ENCODE results near the gene TRPM6.

Gene TRPM6

GRCh38 chr9:74772121-74772520 lies 115.6 kb downstream of the TRPM6 start:
- TF ChIP-seq, protein P1, sequence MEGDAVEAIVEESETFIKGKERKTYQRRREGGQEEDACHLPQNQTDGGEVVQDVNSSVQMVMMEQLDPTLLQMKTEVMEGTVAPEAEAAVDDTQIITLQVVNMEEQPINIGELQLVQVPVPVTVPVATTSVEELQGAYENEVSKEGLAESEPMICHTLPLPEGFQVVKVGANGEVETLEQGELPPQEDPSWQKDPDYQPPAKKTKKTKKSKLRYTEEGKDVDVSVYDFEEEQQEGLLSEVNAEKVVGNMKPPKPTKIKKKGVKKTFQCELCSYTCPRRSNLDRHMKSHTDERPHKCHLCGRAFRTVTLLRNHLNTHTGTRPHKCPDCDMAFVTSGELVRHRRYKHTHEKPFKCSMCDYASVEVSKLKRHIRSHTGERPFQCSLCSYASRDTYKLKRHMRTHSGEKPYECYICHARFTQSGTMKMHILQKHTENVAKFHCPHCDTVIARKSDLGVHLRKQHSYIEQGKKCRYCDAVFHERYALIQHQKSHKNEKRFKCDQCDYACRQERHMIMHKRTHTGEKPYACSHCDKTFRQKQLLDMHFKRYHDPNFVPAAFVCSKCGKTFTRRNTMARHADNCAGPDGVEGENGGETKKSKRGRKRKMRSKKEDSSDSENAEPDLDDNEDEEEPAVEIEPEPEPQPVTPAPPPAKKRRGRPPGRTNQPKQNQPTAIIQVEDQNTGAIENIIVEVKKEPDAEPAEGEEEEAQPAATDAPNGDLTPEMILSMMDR (IDR thresholded peaks at IDR 0.05; ENCODE audit: low read depth, low read length, poor library complexity, severe bottlenecking), result no peak
- no peak for TF ChIP-seq EZH2phosphoT487 (IDR thresholded peaks at IDR 0.05; ENCODE audit: borderline replicate concordance, low read length)
- no peaks in the 10 kb centered on the region for H3K4me1 ChIP-seq (ENCODE audit: control insufficient read depth, low read length)
- H3K9me2 ChIP-seq (replicated peaks; ENCODE audit: control insufficient read depth, low read length), result no peaks in the 10 kb centered on the region

DNA sequence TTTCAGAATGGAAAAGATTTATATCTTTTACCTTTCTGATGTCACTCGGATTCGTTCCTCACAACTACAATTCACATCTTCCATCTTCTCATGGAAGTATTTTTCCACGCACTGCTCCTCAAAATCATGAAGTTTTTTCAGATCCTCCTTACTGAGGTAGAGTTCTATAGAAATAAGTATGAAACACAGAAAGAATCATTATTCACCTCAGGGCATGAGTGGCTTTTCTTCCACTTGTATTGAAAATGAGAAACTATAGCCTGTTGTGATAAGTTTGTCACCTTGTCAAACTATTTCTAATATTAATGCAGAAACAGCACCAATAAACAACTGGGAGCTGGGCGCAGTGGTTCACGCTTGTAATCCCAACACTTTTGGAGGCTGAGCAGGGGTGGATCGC lies 116.0 kb downstream of the TRPM6 start:
- H3K9me3 ChIP-seq (ENCODE audit: control insufficient read depth, insufficient read depth, low read length), result no peaks in the 10 kb centered on the region
- no peak overlapping the region for H3K27ac ChIP-seq (ENCODE audit: low read depth, low read length)
- H3K4me1 ChIP-seq (ENCODE audit: control insufficient read depth, low read length), result no peaks in the 10 kb centered on the region
- H3K4me3 ChIP-seq (ENCODE audit: low read length), result no peak overlapping the region
- no peaks in the 10 kb centered on the region for H3K36me3 ChIP-seq (ENCODE audit: control insufficient read depth, low read length)
- no peaks in the 10 kb centered on the region for H3F3A ChIP-seq (ENCODE audit: control insufficient read depth, insufficient read depth)
- no peaks in the 10 kb centered on the region for H3K9me2 ChIP-seq (replicated peaks; ENCODE audit: control insufficient read depth, low read length)
- peaks cover 14% of the 10 kb centered on the region; the same call in 1 of the 2 replicates for H3K27me3 ChIP-seq (ENCODE audit: control insufficient read depth, low read length)
- no peaks in the 10 kb centered on the region for H4K20me1 ChIP-seq (ENCODE audit: control insufficient read depth, insufficient read depth, low read depth, low read length)
- TF ChIP-seq, protein P1 (IDR thresholded peaks at IDR 0.05; ENCODE audit: low read depth, low read length, poor library complexity, severe bottlenecking), result no peak
- no peak for TF ChIP-seq EZH2phosphoT487 (IDR thresholded peaks at IDR 0.05; ENCODE audit: borderline replicate concordance, low read length)
- no peak overlapping the region for H3K4me2 ChIP-seq (ENCODE audit: low read length)
- H3K79me2 ChIP-seq (ENCODE audit: control insufficient read depth, low read length), result no peaks in the 10 kb centered on the region

More at GRCh38 chr9:74772121-74772520, 115.6 kb downstream of the TRPM6 start:
- Histone ChIP-seq H3K27ac (ENCODE audit: low read depth, low read length) (no peak overlapping the region), H3K9me3 (ENCODE audit: control insufficient read depth, insufficient read depth, low read length) (no peaks in the 10 kb centered on the region), H3K79me2 (ENCODE audit: control insufficient read depth, low read length) (no peaks in the 10 kb centered on the region), H3K4me2 (ENCODE audit: low read length) (no peak overlapping the region), H3K27me3 (ENCODE audit: control insufficient read depth, low read length) (peaks cover 11% of the 10 kb centered on the region; the same call in 1 of the 2 replicates), H3F3A (ENCODE audit: control insufficient read depth, insufficient read depth) (no peaks in the 10 kb centered on the region), H4K20me1 (ENCODE audit: control insufficient read depth, insufficient read depth, low read depth, low read length) (no peaks in the 10 kb centered on the region), H3K4me3 (ENCODE audit: low read length) (no peak overlapping the region), H3K36me3 (ENCODE audit: control insufficient read depth, low read length) (no peaks in the 10 kb centered on the region)

- H3K4me3 ChIP-seq (ENCODE audit: low read length), result no peak overlapping the region
- H3K27ac ChIP-seq (ENCODE audit: low read depth, low read length), result no peak overlapping the region
- no peaks in the 10 kb centered on the region for H3K4me1 ChIP-seq (ENCODE audit: control insufficient read depth, low read length)
- H3K36me3 ChIP-seq (ENCODE audit: control insufficient read depth, low read length), result no peaks in the 10 kb centered on the region
- no peaks in the 10 kb centered on the region for H3F3A ChIP-seq (ENCODE audit: control insufficient read depth, insufficient read depth)
- no peaks in the 10 kb centered on the region for H3K9me3 ChIP-seq (ENCODE audit: control insufficient read depth, insufficient read depth, low read length)
- H3K9me2 ChIP-seq (replicated peaks; ENCODE audit: control insufficient read depth, low read length), result no peaks in the 10 kb centered on the region
- H3K4me2 ChIP-seq (ENCODE audit: low read length), result no peak overlapping the region
- no peaks in the 10 kb centered on the region for H4K20me1 ChIP-seq (ENCODE audit: control insufficient read depth, insufficient read depth, low read depth, low read length)
- no peaks in the 10 kb centered on the region for H3K79me2 ChIP-seq (ENCODE audit: control insufficient read depth, low read length)
- TF ChIP-seq, protein P1 (IDR thresholded peaks at IDR 0.05; ENCODE audit: low read depth, low read length, poor library complexity, severe bottlenecking), result peak; percentile 40
- TF ChIP-seq EZH2phosphoT487 (IDR thresholded peaks at IDR 0.05; ENCODE audit: borderline replicate concordance, low read length), result no peak
- peaks cover 14% of the 10 kb centered on the region; the same call in 1 of the 2 replicates for H3K27me3 ChIP-seq (ENCODE audit: control insufficient read depth, low read length)
Observed at GRCh38 chr9:74771262-74771585, 116.5 kb downstream of the TRPM6 start.

All from DOHH2 (cell line).